GM21786 (cell line): ENCODE data around the gene ZKSCAN1.

Experiments
- ATAC-seq: cut with Tn5 transposase; IDR thresholded peaks from one replicate; pipeline ENCODE4 v1.9.1; 2021; ENCODE audit not compliant: unreplicated experiment

ZKSCAN1 gene

GRCh38 chr7:100075418-100075817, 60.0 kb downstream of the ZKSCAN1 start:
- ATAC-seq: no peak

GRCh38 chr7:100077205-100077604, 61.8 kb downstream of the ZKSCAN1 start:
- no peak for ATAC-seq

GRCh38 chr7:100079024-100079560, 63.7 kb downstream of the ZKSCAN1 start:
- ATAC-seq: no peak

GRCh38 chr7:100080907-100081534, 65.6 kb downstream of the ZKSCAN1 start:
- no peak for ATAC-seq

- ATAC-seq: peak; percentile 86
These were observed 66.2 kb downstream of the ZKSCAN1 start, which contains the start of gene ZNF3 for GRCh38 chr7:100081535-100082102. Gene ZNF3 (minus strand): TSS chr7:100081723. CDS start chr7:100077357, 4,366 bp downstream.

GRCh38 chr7:100082978-100083377, 67.6 kb downstream of the ZKSCAN1 start:
- ATAC-seq: no peak

GRCh38 chr7:100085515-100085914, 70.1 kb downstream of the ZKSCAN1 start:
- no peak for ATAC-seq

GRCh38 chr7:100087055-100087750, 71.8 kb downstream of the ZKSCAN1 start:
- no peak for ATAC-seq

- ATAC-seq: peak; percentile 25
These were observed 72.8 kb downstream of the ZKSCAN1 start for GRCh38 chr7:100088095-100088620.

- peak; percentile 66 for ATAC-seq
These were observed 73.4 kb downstream of the ZKSCAN1 start, which contains the start of gene COPS6 for GRCh38 chr7:100088621-100089457. Gene COPS6 (plus strand): TSS chr7:100088969. CDS start chr7:100088991, 22 bp downstream.

- ATAC-seq: no peak
These were observed 74.2 kb downstream of the ZKSCAN1 start for GRCh38 chr7:100089458-100090196.

GRCh38 chr7:100090527-100091410, 75.4 kb downstream of the ZKSCAN1 start:
- no peak for ATAC-seq
